A549 (cell line): Measurements from ENCODE around the gene RGMA. TPM values are rescaled to one million over a fixed set of nuclear protein-coding genes. Genes with fewer than 3 reads are reported as not detected.

ENCODE experiments used
- ATAC-seq, 2 experiments: fragments of 200-7000 bp in 1 of 2; fragments of >200 bp in 1 of 2; cut with Nextera tagmentation in 1 of 2; cut with Tn5 transposase in 1 of 2; 3 replicates each; pipeline versions ENCODE4 v1.8.0 to v1.9.1; 2018 to 2020; ENCODE audit warnings: mild to moderate bottlenecking in 1 of 2, moderate library complexity in 1 of 2
- CTCF ChIA-PET: fragments of 300-600 bp; sonication (Branson Sonifier 250); formaldehyde crosslinking; extraction: SDS; loops from one replicate; lab custom pipeline; 2021; ENCODE audit warnings: antibody characterized with exemption, inconsistent platforms; lab: Yijun Ruan, JAX
- POLR2A ChIA-PET: fragments of 350-600 bp; formaldehyde crosslinking; extraction: SDS; loops from one replicate; lab custom pipeline; 2021; ENCODE audit warnings: antibody characterized with exemption, inconsistent platforms; lab: Yijun Ruan, JAX
- DNase-seq, 2 experiments: peaks; one replicate each; pipeline versions ENCODE4 v3.0.0 to v3.0.0-alpha.2; 2011 to 2016; ENCODE audit warnings: low read depth in 1 of 2, low spot score in 1 of 2
- FAIRE-seq: peaks from 2 replicates; lab custom pipeline; 2011; peaks lifted over from hg19 to GRCh38; lab: Jason Lieb, UNC
- H3K27ac ChIP-seq, 2 experiments: fragments of >200 bp; sonication (Bioruptor Twin); formaldehyde crosslinking; 3 replicates each; pipeline ENCODE4 v1.5.1; 2016 to 2017
- H3K4me1 ChIP-seq: fragments of >200 bp; sonication (Bioruptor Twin); formaldehyde crosslinking; 3 replicates; pipeline ENCODE4 v1.6.1; 2016
- H3K4me2 ChIP-seq: fragments of >200 bp; sonication (Bioruptor Twin); formaldehyde crosslinking; 3 replicates; pipeline ENCODE4 v1.6.1; 2016
- H3K4me3 ChIP-seq: fragments of >200 bp; sonication (Bioruptor Twin); formaldehyde crosslinking; 3 replicates; pipeline ENCODE4 v1.5.1; 2016
- H3K9me3 ChIP-seq: fragments of >200 bp; sonication (Bioruptor Twin); formaldehyde crosslinking; 3 replicates; pipeline ENCODE4 v1.6.1; 2016
- BHLHE40 ChIP-seq: IDR thresholded peaks from 2 replicates; pipeline ENCODE4 v1.6.1; 2012; ENCODE audit warnings: low read depth, low read length, inconsistent platforms
- CBX8 ChIP-seq: fragments of 200-600 bp; sonication (generic); IDR thresholded peaks from 2 replicates; pipeline ENCODE4 v1.6.1; 2016
- CEBPB ChIP-seq, 2 experiments: fragments of >200 bp in 1 of 2; sonication (Bioruptor Twin) in 1 of 2; formaldehyde crosslinking in 1 of 2; IDR thresholded peaks; 2 replicates each; pipeline ENCODE4 v1.6.1; 2012 to 2016
- CHD4 ChIP-seq: fragments of 200-600 bp; sonication (generic); IDR thresholded peaks from 2 replicates; pipeline ENCODE4 v1.6.1; 2016; ENCODE audit warnings: antibody characterized with exemption, mild to moderate bottlenecking, borderline replicate concordance
- FOSL2 ChIP-seq, 2 experiments: fragments of 450-650 bp in 1 of 2; fragments of >200 bp in 1 of 2; sonication (Bioruptor Twin) in 1 of 2; formaldehyde crosslinking; IDR thresholded peaks; 2 replicates each; pipeline versions ENCODE4 v1.5.0 to v1.6.1; 2016 to 2020; ENCODE audit warnings: mild to moderate bottlenecking in 1 of 2, moderate library complexity in 1 of 2
- FOXS1 ChIP-seq: fragments of 250-450 bp; sonication (Bioruptor Pico); IDR thresholded peaks from 2 replicates; pipeline ENCODE4 v1.5.0; 2020; ENCODE audit warnings: mild to moderate bottlenecking, moderate library complexity
- HDAC2 ChIP-seq: fragments of 200-600 bp; sonication (generic); IDR thresholded peaks from 2 replicates; pipeline ENCODE4 v1.6.1; 2016
- JUNB ChIP-seq: fragments of >200 bp; sonication (Bioruptor Twin); formaldehyde crosslinking; IDR thresholded peaks from 2 replicates; pipeline ENCODE4 v1.6.1; 2016
- MYC ChIP-seq: IDR thresholded peaks from 2 replicates; pipeline ENCODE4 v1.6.1; 2012; ENCODE audit warnings: mild to moderate bottlenecking, inconsistent platforms, low read length, improper control_type of control experiment, borderline replicate concordance
- RCOR1 ChIP-seq: fragments of 150-350 bp; IDR thresholded peaks from 2 replicates; pipeline ENCODE4 v1.6.1; 2014; ENCODE audit warnings: antibody characterized with exemption, low read length, low read depth
- SREBF2 ChIP-seq: fragments of 450-650 bp; IDR thresholded peaks from 2 replicates; pipeline ENCODE4 v1.6.1; 2014; ENCODE audit warnings: mild to moderate bottlenecking, moderate library complexity
- ZC3H11A ChIP-seq: fragments of 450-650 bp; IDR thresholded peaks from 2 replicates; pipeline ENCODE4 v1.6.1; 2014; ENCODE audit warnings: antibody characterized with exemption, mild to moderate bottlenecking
- ZFP36 ChIP-seq: fragments of 450-650 bp; IDR thresholded peaks from 2 replicates; pipeline ENCODE4 v1.6.1; 2014; ENCODE audit warnings: borderline replicate concordance; ENCODE audit not compliant: partially characterized antibody
- ZSCAN20 ChIP-seq: fragments of 250-450 bp; sonication (Bioruptor Pico); IDR thresholded peaks from 2 replicates; pipeline ENCODE4 v1.8.0; 2022; ENCODE audit warnings: mild to moderate bottlenecking, moderate library complexity
- WGBS: methylation state at CpG from one replicate; pipeline ENCODE4 v1.1.6; 2017; ENCODE audit errors: missing lambda C conversion rate; 5-methylcytosine and 5-hydroxymethylcytosine counted together
- polyA plus RNA-seq, 4 experiments: library from polyadenylated mRNA; depleted of rRNA in 3 of 4; stranded (reverse); fragments of >200 nt; fragmentation: RNase III in 1 of 4; extraction: RNeasy Plus Mini Kit Qiagen cat#74134 plus additional on column Dnase treatment in 1 of 4; gene quantifications; 2 replicates in 3 of 4; 3 replicates in 1 of 4; pipeline ENCODE4 v1.2.3, GENCODE V29; 2011 to 2017
- TF ChIP-seq, protein P1 (sequence below): fragments of 450-650 bp; IDR thresholded peaks from 2 replicates; pipeline ENCODE4 v1.6.1; 2014; ENCODE audit warnings: antibody characterized with exemption
- TF ChIP-seq, protein P2 (sequence below): fragments of 200-600 bp; sonication (generic); IDR thresholded peaks from 2 replicates; pipeline ENCODE4 v1.6.1; 2016; ENCODE audit warnings: antibody characterized with exemption, mild to moderate bottlenecking, moderate library complexity
- TF ChIP-seq, protein P3 (sequence below): IDR thresholded peaks from 2 replicates; pipeline ENCODE4 v1.6.1; 2012; ENCODE audit warnings: low read depth, borderline replicate concordance
- TF ChIP-seq, protein P4 (sequence below): IDR thresholded peaks from 2 replicates; pipeline ENCODE4 v1.6.1; 2012
- TF ChIP-seq, protein P5 (sequence below): IDR thresholded peaks from 2 replicates; pipeline ENCODE4 v1.6.1; 2012
- TF ChIP-seq, protein P6 (sequence below): fragments of >200 bp; sonication (Bioruptor Twin); formaldehyde crosslinking; IDR thresholded peaks from 3 replicates; pipeline ENCODE4 v1.6.1; 2016

The RGMA gene
- polyA plus RNA-seq, 2 of the 4 experiments (the other 2 are of a cell fraction): 0.22 TPM; not detected in 1

DNA sequence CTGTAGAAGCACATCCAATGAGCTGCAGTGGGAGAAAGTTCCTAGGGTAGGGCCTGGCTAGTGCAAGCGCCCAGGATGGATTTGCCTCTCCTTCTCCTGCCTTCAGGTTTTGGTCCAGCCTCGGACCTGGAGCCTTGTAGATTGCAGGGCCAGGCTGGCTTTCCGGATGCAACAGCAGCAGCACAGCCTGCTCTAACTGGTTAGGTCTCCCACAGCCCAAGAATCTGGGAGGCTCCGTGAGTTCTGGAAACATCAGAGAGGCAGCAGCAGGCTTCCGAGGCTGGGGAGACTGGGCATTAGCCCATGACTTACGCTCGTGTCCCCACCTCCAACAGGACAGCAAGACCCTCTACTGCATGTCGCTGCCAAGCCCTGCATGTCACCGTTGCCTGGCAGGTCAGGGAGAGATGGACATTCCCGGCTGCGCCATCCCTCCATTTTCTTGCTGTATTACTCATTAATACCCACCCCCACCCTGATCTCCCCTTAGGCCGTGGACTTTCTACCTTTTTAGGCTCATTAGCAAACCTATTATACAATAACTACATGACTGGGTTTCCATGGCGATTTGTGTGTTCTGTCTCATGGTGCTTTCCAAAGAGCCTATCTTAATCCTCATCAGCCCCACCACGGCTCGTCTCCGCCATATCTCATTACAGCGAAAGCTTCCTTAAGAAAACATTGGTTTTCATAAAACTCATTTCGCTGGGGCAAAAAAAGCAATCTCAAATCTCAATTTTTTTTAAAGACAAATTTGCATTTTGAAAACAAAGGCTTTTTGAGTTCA lies 40.9 kb upstream of the RGMA start (continued):
- TF ChIP-seq BHLHE40 (no peak), FOSL2 (IDR thresholded peaks at IDR 0.05) (no peak), FOSL2 (CRISPR knock-in tag; IDR thresholded peaks at IDR 0.05) (no peak), ZFP36 (no peak)
- TF ChIP-seq, protein P1, sequence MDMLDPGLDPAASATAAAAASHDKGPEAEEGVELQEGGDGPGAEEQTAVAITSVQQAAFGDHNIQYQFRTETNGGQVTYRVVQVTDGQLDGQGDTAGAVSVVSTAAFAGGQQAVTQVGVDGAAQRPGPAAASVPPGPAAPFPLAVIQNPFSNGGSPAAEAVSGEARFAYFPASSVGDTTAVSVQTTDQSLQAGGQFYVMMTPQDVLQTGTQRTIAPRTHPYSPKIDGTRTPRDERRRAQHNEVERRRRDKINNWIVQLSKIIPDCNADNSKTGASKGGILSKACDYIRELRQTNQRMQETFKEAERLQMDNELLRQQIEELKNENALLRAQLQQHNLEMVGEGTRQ: no peak

DNA sequence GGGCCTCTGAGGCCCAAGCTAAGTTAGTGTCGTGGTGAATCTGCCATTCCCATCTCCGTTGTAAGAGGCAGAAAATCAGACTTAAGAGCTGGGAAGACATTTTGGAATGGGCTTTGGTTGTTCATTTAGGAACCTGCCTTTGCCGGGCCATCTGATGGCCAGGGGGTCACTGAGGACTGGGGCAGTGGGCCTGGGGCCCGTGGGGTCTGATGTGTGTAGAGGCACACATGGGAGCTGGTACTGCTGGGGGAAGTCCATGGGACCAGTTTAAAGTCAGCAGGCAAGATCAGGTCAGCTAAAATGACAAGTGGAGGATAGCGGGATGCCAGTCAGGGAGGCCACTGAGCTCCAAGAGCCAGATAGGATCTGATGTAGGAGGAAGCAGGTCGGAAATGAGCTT lies 38.3 kb upstream of the RGMA start:
- Histone ChIP-seq H3K4me2 (no peak overlapping the region), H3K9me3 (no peaks in the 10 kb centered on the region), H3K4me1 (no peaks in the 10 kb centered on the region), H3K4me3 (no peak overlapping the region), H3K27ac (no peak overlapping the region)
- no peak for DNase-seq
- ChIA-PET CTCF (interaction anchor here (1.0 kb wide), 1 partner anchor 40 kb away, joined by 5 read pairs; no protein-coding TSS in a partner anchor), POLR2A (no interaction called here)
- no peak for ATAC-seq
- no peak for FAIRE-seq
- 28% methylated on average over 6 of the region's 6 CpGs for WGBS
- TF ChIP-seq CBX8: no peak
- no peak for TF ChIP-seq SREBF2
- no peak for TF ChIP-seq HDAC2
- TF ChIP-seq, protein P2, sequence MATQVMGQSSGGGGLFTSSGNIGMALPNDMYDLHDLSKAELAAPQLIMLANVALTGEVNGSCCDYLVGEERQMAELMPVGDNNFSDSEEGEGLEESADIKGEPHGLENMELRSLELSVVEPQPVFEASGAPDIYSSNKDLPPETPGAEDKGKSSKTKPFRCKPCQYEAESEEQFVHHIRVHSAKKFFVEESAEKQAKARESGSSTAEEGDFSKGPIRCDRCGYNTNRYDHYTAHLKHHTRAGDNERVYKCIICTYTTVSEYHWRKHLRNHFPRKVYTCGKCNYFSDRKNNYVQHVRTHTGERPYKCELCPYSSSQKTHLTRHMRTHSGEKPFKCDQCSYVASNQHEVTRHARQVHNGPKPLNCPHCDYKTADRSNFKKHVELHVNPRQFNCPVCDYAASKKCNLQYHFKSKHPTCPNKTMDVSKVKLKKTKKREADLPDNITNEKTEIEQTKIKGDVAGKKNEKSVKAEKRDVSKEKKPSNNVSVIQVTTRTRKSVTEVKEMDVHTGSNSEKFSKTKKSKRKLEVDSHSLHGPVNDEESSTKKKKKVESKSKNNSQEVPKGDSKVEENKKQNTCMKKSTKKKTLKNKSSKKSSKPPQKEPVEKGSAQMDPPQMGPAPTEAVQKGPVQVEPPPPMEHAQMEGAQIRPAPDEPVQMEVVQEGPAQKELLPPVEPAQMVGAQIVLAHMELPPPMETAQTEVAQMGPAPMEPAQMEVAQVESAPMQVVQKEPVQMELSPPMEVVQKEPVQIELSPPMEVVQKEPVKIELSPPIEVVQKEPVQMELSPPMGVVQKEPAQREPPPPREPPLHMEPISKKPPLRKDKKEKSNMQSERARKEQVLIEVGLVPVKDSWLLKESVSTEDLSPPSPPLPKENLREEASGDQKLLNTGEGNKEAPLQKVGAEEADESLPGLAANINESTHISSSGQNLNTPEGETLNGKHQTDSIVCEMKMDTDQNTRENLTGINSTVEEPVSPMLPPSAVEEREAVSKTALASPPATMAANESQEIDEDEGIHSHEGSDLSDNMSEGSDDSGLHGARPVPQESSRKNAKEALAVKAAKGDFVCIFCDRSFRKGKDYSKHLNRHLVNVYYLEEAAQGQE: no peak
- TF ChIP-seq, protein P3, sequence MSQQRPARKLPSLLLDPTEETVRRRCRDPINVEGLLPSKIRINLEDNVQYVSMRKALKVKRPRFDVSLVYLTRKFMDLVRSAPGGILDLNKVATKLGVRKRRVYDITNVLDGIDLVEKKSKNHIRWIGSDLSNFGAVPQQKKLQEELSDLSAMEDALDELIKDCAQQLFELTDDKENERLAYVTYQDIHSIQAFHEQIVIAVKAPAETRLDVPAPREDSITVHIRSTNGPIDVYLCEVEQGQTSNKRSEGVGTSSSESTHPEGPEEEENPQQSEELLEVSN: no peak
- TF ChIP-seq ZSCAN20 (CRISPR knock-in tag): no peak
- TF ChIP-seq BHLHE40: no peak
- TF ChIP-seq FOXS1: no peak
- no peak for TF ChIP-seq ZFP36
- no peak for TF ChIP-seq CEBPB (IDR thresholded peaks at IDR 0.05)
- TF ChIP-seq RCOR1: no peak
- TF ChIP-seq, protein P4, sequence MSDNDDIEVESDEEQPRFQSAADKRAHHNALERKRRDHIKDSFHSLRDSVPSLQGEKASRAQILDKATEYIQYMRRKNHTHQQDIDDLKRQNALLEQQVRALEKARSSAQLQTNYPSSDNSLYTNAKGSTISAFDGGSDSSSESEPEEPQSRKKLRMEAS: no peak
- TF ChIP-seq ZC3H11A: no peak
- TF ChIP-seq, protein P5, sequence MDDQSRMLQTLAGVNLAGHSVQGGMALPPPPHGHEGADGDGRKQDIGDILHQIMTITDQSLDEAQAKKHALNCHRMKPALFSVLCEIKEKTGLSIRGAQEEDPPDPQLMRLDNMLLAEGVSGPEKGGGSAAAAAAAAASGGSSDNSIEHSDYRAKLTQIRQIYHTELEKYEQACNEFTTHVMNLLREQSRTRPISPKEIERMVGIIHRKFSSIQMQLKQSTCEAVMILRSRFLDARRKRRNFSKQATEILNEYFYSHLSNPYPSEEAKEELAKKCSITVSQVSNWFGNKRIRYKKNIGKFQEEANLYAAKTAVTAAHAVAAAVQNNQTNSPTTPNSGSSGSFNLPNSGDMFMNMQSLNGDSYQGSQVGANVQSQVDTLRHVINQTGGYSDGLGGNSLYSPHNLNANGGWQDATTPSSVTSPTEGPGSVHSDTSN: no peak
- no peak for TF ChIP-seq CHD4
- no peak for TF ChIP-seq FOSL2 (IDR thresholded peaks at IDR 0.05)
- TF ChIP-seq FOSL2 (CRISPR knock-in tag; IDR thresholded peaks at IDR 0.05): no peak
- no peak for TF ChIP-seq JUNB
- TF ChIP-seq, protein P1: no peak
- TF ChIP-seq, protein P6, sequence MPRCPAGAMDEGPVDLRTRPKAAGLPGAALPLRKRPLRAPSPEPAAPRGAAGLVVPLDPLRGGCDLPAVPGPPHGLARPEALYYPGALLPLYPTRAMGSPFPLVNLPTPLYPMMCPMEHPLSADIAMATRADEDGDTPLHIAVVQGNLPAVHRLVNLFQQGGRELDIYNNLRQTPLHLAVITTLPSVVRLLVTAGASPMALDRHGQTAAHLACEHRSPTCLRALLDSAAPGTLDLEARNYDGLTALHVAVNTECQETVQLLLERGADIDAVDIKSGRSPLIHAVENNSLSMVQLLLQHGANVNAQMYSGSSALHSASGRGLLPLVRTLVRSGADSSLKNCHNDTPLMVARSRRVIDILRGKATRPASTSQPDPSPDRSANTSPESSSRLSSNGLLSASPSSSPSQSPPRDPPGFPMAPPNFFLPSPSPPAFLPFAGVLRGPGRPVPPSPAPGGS: no peak
- no peak for TF ChIP-seq MYC
